Mucosa of descending colon (tissue), 3 donors: ENCODE measurements around the gene C19orf25. TPM values are rescaled to one million over a fixed set of nuclear protein-coding genes. Genes with fewer than 3 reads are reported as not detected.

Experiments used
- ATAC-seq: fragments of 200-7000 bp; cut with Tn5 transposase; one replicate; pipeline ENCODE4 v1.9.1; 2020; ENCODE audit warnings: mild to moderate bottlenecking, moderate library complexity
- DNase-seq, 3 donors: peaks; one replicate each; pipeline ENCODE4 v3.0.0-alpha.2; 2020
- H3K36me3 ChIP-seq: fragments of 200-600 bp; one replicate; pipeline ENCODE4 v1.8.0; 2021; ENCODE audit warnings: low read depth, mild to moderate bottlenecking
- H3K4me1 ChIP-seq: fragments of 200-600 bp; one replicate; pipeline ENCODE4 v1.8.0; 2021; ENCODE audit warnings: low read depth, mild to moderate bottlenecking
- H3K4me3 ChIP-seq: fragments of 200-600 bp; one replicate; pipeline ENCODE4 v1.8.0; 2021; ENCODE audit warnings: mild to moderate bottlenecking
- H3K9me3 ChIP-seq: fragments of 200-600 bp; one replicate; pipeline ENCODE4 v1.8.0; 2021; ENCODE audit warnings: mild to moderate bottlenecking
- intact Hi-C, 2 donors: fragments of 100-400 bp; cut with DNase I in 1 of 2; cut with micrococcal nuclease in 1 of 2; formaldehyde crosslinking; loops; one replicate each; pipeline versions ENCODE4 v1.11.0 to v1.11.1; 2022; cut with DNase I, micrococcal nuclease
- total RNA-seq, 3 donors: library from RNA; stranded (reverse); fragmentation: NEBNext Ultra II Directional in 2 of 3; extraction: Animal tissue kit (Norgen Biotek cat#: 25700) in 2 of 3; gene quantifications; one replicate each; pipeline versions ENCODE4 v1.2.1 to v1.2.4, GENCODE V29; 2021 to 2023
- TF ChIP-seq, protein P1 (sequence below): fragments of 200-600 bp; IDR thresholded peaks from one replicate; pipeline ENCODE4 v1.8.0; 2022; ENCODE audit warnings: antibody characterized with exemption, mild to moderate bottlenecking
- donor health status: DM: no; HTN: no; CAD: no; lungs with moderate emphysema.
- donor health status: DM: no; HTN: no; CAD: no.
- donor health status: DM: no; HTN: yes; CAD: no.

Gene C19orf25
- total RNA-seq, 3 donors from 2014 or later, result 36.7 to 48.9 (median 38.1) TPM

DNA sequence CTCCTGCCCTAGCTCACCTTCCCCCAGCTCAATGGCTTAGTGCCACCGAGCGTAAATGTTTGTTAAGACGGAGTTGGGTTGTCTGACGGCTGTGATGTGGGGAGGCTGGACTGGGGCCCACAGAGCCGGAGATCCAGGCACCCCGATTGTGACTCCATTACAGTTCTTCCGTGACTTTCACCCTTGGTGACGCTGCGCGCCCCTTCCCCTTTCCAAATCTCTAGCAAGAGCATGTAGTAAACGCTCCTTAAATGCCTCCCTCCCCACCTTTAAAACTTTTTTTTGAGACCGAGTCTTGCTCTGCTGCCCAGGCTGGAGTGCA is 12.8 kb upstream of the C19orf25 start:
- no peak overlapping the region for H3K4me3 ChIP-seq
- H3K4me1 ChIP-seq, result peaks cover 10% of the 10 kb centered on the region
- H3K36me3 ChIP-seq, result no peaks in the 10 kb centered on the region
- intact Hi-C loops, result no loop called here
- DNase-seq, result peak in 2 of 3 donors; percentile 36 to 45
- no peaks in the 10 kb centered on the region for H3K9me3 ChIP-seq
- no peak for ATAC-seq
- TF ChIP-seq, protein P1, sequence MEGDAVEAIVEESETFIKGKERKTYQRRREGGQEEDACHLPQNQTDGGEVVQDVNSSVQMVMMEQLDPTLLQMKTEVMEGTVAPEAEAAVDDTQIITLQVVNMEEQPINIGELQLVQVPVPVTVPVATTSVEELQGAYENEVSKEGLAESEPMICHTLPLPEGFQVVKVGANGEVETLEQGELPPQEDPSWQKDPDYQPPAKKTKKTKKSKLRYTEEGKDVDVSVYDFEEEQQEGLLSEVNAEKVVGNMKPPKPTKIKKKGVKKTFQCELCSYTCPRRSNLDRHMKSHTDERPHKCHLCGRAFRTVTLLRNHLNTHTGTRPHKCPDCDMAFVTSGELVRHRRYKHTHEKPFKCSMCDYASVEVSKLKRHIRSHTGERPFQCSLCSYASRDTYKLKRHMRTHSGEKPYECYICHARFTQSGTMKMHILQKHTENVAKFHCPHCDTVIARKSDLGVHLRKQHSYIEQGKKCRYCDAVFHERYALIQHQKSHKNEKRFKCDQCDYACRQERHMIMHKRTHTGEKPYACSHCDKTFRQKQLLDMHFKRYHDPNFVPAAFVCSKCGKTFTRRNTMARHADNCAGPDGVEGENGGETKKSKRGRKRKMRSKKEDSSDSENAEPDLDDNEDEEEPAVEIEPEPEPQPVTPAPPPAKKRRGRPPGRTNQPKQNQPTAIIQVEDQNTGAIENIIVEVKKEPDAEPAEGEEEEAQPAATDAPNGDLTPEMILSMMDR, result no peak

DNA sequence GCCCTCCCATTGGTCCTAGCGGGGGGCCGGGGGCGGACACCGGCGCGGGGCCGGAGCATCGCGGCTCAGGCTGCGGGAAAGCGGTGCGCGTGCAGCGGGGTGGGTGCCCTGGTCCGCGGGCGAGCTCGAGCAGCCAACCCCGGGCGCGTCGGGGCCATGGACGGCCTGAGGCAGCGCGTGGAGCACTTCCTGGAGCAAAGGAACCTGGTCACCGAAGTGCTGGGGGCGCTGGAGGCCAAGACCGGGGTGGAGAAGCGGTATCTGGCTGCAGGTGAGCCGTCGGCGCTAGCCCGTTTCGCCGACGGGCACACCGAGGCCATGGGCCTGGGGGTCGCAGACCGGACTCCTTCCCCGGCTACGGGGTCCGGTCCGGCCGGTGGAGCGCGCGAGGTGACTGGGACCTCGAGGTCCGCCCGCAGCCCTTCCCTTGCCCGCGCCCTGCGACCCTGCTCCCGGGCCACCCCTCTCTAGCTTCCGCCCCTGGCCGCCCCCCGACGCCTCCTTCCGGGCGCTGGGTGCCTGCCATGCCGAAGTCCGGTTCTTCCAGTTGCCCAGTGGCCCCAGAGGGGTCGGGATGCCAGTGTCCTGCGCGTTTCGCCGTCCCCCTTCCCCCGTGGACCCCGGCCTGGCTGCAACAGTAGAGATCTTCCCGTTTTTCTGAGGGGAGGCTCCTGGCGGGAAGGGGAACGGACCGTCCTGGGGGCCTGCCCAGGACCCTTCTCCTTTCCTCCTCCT is 12.3 kb upstream of the C19orf25 start, which contains the start of gene REEP6:
REEP6 (plus strand) TSS at position 68 of the 735 bp plus-strand sequence; CDS start at position 157, 89 bp downstream.
- peak within 1 kb of the TSS; percentile 19 for H3K4me3 ChIP-seq
- intact Hi-C loops, result no loop called here
- H3K36me3 ChIP-seq, result no peaks in the 10 kb centered on the region
- no peak for ATAC-seq
- no peaks in the 10 kb centered on the region for H3K9me3 ChIP-seq
- TF ChIP-seq, protein P1, result no peak
- peak in 1 of 3 donors; percentile 26 for DNase-seq
- peaks cover 10% of the 10 kb centered on the region for H3K4me1 ChIP-seq

DNA sequence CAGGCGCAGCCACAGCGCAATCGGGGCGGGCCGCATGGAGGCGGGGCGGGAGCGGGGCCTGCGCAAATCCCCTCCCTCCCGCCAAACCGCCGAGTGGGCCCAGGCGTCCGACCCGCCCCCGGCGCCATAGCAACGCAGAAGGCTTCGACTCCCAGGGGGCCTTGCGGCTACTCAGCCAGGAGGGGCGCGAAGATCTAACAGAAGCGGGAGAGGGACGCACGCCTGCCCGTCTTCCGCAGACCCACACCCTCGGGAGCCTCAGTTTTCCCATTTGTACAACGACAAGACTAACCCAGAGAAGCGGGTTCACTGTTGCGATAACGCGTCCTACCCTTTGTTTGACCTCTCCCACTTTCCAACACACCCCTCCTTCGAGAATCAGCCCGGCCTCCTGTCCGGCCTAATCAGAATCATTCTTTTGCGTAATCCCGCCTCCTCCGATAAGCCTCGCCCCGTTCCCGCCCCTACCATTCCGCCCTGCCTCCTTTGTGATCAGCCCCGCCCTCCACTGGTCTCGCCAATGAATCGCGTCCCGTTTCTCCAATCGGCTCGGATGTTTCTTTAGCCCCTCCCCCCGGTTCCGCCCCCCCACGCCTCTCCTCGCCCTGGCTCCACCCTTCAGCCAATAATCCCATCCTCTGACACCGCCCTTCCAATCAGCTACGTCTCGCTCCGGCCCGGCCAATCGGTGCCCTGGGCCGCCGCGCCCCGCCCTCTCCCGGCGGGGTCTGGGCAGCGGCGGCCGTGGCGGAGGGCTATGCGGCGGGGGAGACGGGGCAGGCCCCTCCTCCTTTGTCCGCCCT is 11.5 kb upstream of the C19orf25 start, which contains the start of gene PCSK4:
PCSK4 (minus strand) TSS at position 40 of the 803 bp plus-strand sequence; CDS start at position 36, 4 bp downstream.
- Histone ChIP-seq H3K9me3 (no peaks in the 10 kb centered on the region), H3K4me1 (peaks cover 10% of the 10 kb centered on the region), H3K4me3 (peak within 1 kb of the TSS; percentile 19), H3K36me3 (no peaks in the 10 kb centered on the region)
- intact Hi-C loops, result no loop called here
- DNase-seq, result peak; percentile 99
- peak; percentile 90 for ATAC-seq
- TF ChIP-seq, protein P1, result no peak

DNA sequence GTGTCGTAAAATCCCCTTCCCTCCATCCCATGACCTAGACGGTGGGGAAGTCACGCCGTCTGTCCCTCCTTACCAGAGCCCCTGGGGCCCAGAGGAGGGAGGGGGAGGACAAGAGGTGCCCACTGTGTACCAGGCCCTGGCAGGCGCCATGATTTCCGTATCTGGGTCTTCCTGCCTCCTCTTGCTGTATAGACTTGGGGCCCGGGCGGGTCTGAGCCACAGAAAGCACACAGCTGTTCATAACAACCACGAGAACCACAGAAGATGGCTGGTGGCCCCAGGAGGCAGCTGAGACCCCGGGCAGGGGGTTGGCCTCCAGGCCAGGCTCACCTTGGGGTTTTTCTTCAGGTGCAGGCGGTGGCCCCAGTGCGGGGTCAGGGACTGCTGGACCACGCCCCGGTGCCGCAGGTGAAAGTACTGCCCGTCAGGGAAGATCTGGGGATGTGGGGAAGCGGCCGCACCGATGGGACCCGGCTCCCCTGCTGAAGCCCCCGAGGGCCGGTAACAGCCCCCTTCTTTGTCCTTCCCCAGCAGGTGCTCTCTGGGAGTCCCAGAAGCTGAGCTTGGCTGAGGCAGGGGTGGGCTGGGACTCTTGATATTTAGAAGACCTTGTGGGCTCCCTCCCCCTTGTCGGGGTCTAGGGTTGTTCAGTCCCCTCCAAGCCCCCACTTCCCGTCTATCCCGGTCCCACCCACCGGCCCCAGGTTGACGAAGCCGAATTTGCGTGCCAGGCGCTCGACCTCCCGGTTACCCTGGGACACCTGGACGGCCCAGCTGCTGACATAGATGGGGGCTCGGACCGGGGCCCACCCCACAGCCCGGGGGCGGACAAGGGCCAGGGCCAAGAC is 10.7 kb upstream of the C19orf25 start:
- ATAC-seq (no peak), DNase-seq (peak; percentile 52 to 68 (median 61))
- TF ChIP-seq, protein P1, result no peak
- no peaks in the 10 kb centered on the region for H3K36me3 ChIP-seq
- peaks cover 10% of the 10 kb centered on the region for H3K4me1 ChIP-seq
- H3K4me3 ChIP-seq, result no peak overlapping the region
- intact Hi-C loops, result no loop called here
- H3K9me3 ChIP-seq, result no peaks in the 10 kb centered on the region

DNA sequence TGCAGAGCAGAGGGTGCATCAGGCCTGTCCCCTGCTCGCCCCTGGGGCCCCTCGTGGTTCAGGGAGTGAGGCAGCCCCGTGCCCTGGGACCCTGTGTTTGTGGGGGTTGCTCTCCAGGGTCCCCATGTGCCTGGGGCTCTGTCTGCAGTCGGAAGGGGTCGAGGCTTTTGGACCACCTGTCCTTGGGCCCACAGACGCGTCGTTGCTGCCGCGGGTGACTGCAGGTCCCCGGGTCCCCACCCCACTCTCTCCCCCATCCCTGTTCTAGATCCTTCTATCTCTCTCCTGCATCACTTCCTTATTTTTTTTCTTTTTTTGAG is 9.2 kb upstream of the C19orf25 start:
- DNase-seq (no peak), ATAC-seq (no peak)
- intact Hi-C loops, result no loop called here
- Histone ChIP-seq H3K4me1 (peaks cover 10% of the 10 kb centered on the region), H3K4me3 (no peak overlapping the region), H3K9me3 (no peaks in the 10 kb centered on the region), H3K36me3 (no peaks in the 10 kb centered on the region)
- TF ChIP-seq, protein P1, result no peak
